ENCODE results near the gene OR1D2.
A peak's percentile ranks its signal among the peaks of the same experiment; 100 is the strongest.
"Not testable (repeated sequence)": the region's sequence is repeated elsewhere in the genome, so short reads cannot be mapped to it uniquely, and the experiment has no call there.

Gene OR1D2, protein sequence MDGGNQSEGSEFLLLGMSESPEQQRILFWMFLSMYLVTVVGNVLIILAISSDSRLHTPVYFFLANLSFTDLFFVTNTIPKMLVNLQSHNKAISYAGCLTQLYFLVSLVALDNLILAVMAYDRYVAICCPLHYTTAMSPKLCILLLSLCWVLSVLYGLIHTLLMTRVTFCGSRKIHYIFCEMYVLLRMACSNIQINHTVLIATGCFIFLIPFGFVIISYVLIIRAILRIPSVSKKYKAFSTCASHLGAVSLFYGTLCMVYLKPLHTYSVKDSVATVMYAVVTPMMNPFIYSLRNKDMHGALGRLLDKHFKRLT

DNA sequence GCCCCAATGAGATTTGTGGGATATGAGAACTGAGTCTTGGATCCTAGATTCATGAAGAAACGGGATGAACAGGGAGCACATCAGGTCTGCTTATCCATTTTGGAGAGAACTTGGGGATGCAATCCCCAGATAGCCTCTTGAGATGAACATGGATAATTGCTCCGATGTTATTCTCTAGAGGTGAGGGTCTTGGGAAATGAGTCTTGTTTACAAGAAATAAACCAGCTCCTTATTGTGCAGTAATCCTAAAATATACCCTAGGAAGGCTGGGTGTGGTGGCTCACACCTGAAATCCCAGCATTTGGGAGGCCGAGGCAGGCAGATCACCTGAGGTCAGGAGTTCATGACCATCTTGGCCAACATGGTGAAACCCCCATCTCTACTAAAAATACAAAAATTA, at the start of gene OR1D2:
Gene OR1D2, minus strand, starts transcription at position 101 of the 400 bp plus-strand sequence. CDS start 11,426 bp downstream, outside the sequence.
- no peak for DNase-seq

DNA sequence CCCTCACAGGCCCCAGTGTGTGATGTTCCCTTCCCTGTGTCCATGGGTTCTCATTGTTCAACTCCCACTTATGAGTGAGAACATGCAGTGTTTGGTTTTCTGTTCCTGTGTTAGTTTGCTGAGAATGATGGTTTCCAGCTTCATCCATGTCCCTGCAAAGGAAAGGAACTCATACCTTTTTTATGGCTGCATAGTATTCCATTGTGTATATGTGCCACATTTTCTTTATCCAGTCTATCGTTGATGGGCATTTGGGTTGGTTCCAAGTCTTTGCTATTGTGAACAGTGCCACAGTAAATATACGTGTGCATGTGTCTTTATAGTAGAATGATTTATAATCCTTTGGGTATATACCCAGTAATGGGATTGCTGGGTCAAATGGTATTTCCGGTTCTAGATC, 33.3 kb upstream of the OR1D2 start:
- DNase-seq = not testable (repeated sequence)

DNA sequence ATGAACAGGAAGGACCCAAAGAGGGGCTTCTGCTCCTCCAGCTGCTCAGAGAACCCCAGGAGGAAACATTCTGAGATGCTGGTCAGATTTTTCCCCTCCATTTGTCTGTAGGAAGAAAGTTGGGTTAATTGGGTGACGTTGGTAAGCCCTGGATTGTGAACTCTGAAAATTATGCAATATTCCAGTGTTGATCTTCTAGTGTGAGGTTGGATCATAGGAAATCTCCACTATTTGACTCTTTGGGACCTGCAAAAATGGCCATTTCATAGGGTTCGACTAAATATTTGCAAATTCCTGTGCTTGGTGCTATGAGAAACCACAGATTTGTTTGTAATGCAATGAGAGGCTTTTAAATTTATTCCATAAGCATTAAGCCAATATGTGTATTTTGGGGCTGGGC, 23.2 kb upstream of the OR1D2 start, which contains the start of gene OR1G1:
Gene OR1G1, minus strand, starts transcription at position 101 of the 400 bp plus-strand sequence. Its CDS starts 0 bp downstream, at position 101.
- no peak for DNase-seq

DNA sequence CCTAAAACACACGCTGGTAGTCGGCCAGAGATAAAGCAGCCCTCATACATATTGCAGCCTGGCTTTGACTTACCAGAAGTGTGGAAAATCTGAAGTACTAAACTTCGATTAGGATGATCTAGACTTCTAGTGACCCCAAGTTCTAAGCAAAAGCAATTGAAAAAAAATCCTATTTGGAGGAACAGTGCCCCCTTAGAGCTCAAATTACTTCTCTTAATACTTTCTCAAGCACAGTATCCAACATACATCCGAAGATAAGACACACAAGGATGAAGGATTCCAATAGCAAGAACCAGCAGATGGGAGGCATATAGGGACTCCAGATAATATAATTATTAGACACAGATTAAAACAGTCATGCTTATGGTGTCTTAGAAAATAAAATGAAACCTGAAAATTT, 30.4 kb downstream of the OR1D2 start:
- DNase-seq = not testable (repeated sequence)

DNA sequence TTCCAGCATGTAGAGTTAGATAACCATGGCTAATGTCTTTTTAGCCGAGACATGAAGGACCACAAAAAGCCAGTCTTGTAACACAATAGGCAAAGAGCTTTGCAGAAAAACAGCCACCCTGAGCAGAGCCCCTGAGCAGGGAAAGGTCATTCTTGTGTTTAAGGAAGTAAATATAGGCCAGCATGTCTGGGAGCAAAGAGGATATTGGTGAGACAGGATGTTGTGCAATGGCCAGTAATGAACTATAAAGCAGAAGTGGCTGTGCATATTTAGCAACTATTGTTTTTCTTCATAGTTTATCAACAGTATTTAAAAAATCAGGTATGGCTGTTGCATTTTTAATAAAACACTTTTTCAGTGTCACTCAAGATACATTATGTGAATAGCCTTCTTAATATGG, 39.0 kb downstream of the OR1D2 start:
- DNase-seq = not testable (repeated sequence)

DNA sequence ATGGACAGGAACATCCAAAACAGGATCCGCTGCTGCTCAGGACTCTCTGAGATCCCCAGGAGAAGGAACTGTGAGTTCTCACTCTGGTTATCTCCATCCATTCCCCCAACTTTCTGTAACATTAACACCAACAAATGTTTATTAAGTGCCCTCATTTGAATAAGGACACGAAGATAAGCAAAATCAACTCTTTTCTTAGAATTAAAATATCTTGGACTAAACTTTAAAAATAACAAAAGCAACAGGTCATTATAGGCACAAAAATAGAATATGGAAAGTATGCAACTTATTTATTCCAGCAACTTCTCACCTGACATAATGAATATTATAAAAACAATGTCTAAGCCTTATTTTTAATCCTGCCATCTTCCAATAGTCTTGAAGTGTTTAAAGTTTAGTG, 40.7 kb downstream of the OR1D2 start, which contains the start of gene OR1D5:
Gene OR1D5, minus strand, starts transcription at position 101 of the 400 bp plus-strand sequence. Its CDS starts 0 bp downstream, at position 101.
- DNase-seq = not testable (repeated sequence)

DNA sequence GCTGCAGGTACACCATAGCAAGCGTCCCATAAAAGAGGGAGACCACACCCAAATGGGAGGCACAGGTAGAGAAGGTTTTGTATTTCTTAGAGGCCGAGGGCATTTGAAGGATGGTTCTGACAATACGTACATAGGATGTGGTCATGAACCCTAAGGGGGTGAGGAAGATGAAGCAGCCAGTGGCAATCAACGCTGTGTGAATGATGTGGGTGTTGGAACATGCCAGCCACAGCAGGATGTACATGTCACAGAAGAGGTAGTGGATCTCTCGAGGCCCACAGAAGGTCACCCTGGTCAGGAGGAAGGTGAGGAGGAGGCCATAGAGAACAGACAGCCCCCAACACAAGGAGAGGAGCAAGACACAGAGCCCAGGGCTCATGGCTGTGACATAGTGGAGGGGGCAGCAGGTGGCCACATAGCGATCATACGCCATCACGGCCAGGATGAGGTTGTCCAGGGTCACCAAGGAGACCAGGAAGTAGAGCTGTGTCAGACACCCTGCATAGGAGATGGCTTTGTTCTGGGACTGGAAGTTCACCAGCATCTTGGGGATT, 41.3 kb downstream of the OR1D2 start:
- DNase-seq = not testable (repeated sequence)

DNA sequence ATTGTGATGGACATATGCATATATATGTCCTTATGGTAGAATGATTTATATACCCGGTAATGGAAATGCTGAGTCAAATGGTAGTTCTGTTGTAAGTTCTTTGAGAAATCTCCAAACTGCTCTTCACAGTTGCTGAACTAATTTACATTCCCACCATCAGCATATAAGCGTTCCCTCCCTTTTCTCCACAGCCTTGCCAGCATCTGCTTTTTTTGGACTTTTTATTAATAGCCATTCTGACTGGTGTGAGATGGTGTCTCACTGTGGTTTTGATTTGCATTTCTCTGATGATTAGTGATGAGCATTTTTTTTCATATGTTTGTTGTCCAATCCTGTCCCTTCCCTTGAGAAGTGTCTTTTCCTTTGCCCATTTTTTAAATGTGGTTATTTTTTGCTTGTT, 49.4 kb downstream of the OR1D2 start:
- not testable (repeated sequence) for DNase-seq

DNA sequence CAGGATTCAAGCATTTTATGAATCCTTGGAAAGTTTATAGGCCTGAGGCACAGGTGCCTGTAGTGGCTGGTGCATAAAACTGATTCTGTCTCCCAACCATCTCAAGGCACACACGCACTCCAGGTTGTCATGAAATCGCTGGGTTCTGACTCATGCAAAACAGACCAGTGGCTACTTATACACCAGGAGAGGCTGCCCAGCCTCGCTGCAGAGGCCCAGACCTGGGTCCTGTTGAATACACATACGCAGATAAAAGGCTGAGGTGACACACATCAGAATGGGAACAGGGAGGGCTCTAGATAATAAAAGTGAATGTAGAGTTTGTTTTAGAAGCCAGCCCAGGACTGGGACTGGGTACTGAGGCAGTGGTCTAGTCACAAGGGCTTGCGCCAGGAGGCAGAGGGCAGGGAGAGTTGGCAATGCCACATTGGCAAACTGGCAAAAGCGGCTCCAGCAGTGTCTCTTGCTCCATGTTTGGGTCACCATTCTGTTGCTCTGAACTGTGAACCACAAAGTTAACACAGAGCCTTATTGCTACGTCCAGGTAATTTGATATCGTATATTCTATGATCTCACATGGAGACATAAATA, 54.4 kb downstream of the OR1D2 start:
- no peak for DNase-seq

DNA sequence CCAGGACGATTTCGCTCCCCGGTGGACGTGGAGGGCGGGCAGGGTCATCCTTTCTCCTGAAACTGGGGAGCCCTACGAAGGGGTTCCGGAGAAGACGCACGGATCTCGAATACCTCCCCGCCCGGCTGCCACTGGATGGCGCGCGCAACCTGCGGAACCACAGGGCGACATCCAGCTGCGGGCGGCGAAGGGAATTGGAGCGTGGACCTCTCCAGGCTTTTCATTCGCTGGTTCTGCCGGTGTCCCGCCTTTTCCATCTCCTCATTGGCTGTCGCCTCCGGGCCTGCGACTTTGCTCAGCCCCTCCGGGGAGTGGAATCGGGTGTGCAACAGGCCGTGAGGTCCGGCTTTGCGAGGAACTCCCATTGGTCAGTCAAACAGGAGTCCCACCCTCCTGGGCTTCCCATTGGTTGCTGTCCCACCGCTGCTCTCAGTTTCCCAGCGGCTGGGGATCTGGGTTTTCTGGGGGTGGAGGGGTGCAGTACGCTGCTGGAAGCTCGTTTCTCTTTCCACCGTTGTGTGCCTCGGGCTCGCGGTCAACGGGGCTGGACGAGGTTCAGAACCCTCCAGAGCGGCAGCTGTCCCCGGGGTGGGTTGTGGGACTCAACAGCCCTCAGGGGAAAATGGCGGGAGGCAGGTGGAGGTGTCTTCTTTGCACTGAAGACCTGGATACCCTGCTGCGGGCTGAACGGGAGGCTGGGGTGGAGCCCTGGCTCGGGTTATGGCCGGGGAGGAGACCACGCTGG, 55.3 kb downstream of the OR1D2 start:
- DNase-seq = peak; percentile 96

DNA sequence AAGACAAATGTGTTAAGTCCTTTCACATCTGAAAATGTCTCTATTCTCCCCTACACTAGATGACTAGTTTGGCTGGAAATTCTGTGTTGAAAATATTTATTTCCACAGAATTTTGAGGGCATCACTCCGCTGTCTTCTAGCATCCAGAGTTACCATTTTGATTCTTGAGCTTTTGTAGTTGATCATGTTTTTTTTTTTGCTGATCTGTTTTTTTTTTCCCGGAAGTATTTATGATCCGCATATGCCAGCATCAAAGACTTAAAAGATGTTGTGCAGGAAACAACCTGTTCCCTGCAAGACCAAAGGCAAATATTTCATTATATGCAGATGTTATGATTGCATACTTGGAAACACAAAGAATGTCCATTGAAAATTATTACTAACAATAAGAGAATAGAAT, 57.5 kb downstream of the OR1D2 start:
- no peak for DNase-seq

DNA sequence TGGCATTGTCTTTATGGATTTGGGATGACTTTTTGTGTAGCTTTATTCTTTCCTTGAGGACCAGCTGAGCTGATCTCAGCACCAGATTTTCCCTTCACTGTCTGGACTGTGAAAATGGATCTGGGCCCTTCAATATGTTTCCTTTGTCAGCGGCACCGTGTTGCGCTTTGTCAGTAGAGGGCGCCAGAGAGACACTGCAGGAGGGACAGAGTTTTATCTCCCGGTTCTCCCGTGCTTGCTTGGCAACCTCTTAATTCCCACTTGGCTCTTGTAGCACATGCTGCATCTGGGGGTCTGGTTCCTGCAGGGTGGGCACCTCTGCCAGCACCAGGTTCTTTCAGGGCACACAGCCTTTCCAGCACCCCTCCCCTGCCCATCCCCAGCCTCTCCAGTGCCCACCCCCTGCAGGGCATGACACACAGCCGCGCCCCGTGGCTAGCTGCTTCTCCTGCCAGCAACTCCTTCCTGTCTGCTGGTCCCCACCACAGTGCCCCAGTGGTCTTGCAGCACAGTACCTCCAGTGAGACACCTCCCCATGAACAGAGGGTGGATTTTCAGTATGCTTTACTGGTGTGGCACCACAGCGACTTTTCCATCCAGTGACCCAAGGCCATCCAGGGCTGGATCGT, 60.4 kb downstream of the OR1D2 start:
- no peak for DNase-seq

DNA sequence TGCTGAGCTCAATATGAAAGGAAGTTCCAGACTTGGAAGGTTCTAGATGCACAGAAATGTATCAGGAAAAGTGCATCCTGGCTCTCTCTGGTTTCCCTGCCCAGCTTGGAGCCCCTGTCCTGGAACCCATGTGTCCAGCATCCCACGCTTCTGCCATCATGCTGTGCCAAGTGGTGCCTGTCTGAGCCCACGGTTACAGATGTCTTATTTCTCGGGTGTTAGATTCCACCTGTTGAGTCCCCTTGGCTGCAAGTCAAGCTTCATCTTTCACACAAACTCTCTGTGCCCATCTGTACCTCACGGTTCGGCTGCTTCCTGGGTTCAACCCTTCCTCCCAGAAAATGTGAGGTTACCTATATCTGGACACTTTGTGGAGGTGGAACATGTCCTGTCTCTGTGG, 63.3 kb downstream of the OR1D2 start:
- DNase-seq = no peak

DNA sequence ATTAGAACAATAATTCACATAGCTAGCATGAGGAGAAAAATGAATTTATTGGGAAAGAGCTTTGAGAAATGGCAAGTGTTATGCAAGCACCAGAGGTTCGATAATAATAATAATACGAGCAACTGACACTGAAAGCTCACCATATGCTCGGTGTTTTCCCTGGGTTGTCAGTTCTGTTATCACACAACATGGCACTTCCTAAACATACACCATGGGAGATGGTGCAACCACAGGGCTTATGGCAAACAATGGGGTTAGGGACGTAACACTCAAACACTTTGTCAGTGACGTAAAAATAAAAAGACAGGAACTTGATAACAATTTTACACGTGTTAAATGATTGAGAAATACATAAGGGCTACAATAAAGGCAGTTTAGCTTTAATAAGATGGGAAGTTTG, 64.5 kb downstream of the OR1D2 start:
- no peak for DNase-seq

DNA sequence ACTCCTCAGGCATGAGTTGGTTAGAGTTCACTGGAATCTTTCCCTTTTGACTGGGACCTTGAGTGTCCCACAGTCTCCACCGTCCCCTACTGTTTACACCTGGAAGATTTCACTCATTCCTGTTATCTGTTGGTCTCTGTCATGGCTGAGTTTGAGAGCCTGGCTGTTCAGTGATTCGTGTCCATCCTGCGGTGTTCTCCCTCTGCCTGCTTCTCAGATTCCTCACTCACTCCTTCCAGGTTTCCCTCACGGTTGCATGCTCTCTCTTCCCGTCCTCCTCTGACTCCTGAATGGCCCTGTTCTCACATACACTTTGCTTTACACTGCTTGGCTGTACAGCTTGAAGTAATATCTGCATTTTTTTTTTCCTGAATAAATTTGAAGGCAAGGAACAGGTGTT, 65.3 kb downstream of the OR1D2 start:
- DNase-seq = no peak
